Stimulated activated CD4-positive, alpha-beta T cell treated with anti-CD3 and anti-CD28 coated beads, Interleukin-15, amount 100 ng/mL, for 48 hours (primary cell): Measurements from ENCODE around the gene KPNB1.
"Not testable (repeated sequence)": the region's sequence is repeated elsewhere in the genome, so short reads cannot be mapped to it uniquely, and the experiment has no call there.

Experiments
- DNase-seq, 2 donors: peaks; one replicate each; pipeline ENCODE4 v3.0.0-alpha.2; 2020; ENCODE audit warnings: low read depth in 2 of 2

KPNB1 gene

GRCh38 chr17:47676510-47677165, 26.9 kb downstream of the KPNB1 start:
- DNase-seq = no peak

- DNase-seq = no peak
Measured at GRCh38 chr17:47678196-47678595, 28.5 kb downstream of the KPNB1 start.

GRCh38 chr17:47682138-47682537, 32.4 kb downstream of the KPNB1 start:
- no peak for DNase-seq

GRCh38 chr17:47682727-47683126, 33.0 kb downstream of the KPNB1 start:
- not testable (repeated sequence) for DNase-seq

- no peak for DNase-seq
Measured at GRCh38 chr17:47684025-47684424, 34.3 kb downstream of the KPNB1 start.

GRCh38 chr17:47684535-47685193, 34.9 kb downstream of the KPNB1 start:
- DNase-seq = no peak

- DNase-seq = no peak
Measured at GRCh38 chr17:47685556-47686275, 36.0 kb downstream of the KPNB1 start.

GRCh38 chr17:47686276-47686635, 36.5 kb downstream of the KPNB1 start:
- no peak for DNase-seq

GRCh38 chr17:47686664-47687327, 37.1 kb downstream of the KPNB1 start:
- no peak for DNase-seq

- DNase-seq = no peak
Measured at GRCh38 chr17:47687328-47687690, 37.6 kb downstream of the KPNB1 start.

GRCh38 chr17:47687748-47688147, 38.0 kb downstream of the KPNB1 start:
- no peak for DNase-seq

- no peak for DNase-seq
Measured at GRCh38 chr17:47690121-47690520, 40.4 kb downstream of the KPNB1 start.

- DNase-seq = no peak
Measured at GRCh38 chr17:47692137-47692894, 42.6 kb downstream of the KPNB1 start.

- no peak for DNase-seq
Measured at GRCh38 chr17:47692895-47693730, 43.4 kb downstream of the KPNB1 start.

- DNase-seq = no peak
Measured at GRCh38 chr17:47693731-47694580, 44.2 kb downstream of the KPNB1 start, which contains the start of gene TBKBP1. TBKBP1 (plus strand) TSS chr17:47694161; CDS start chr17:47696113, 1,952 bp downstream.

GRCh38 chr17:47694581-47695428, 45.1 kb downstream of the KPNB1 start:
- DNase-seq = peak in 1 of 2 donors; percentile 58

GRCh38 chr17:47695429-47696376, 46.0 kb downstream of the KPNB1 start:
- no peak for DNase-seq
